Stimulated activated naive CD4-positive, alpha-beta T cell (primary cell): Measurements from ENCODE around the gene ARSB.

Experiments used
- DNase-seq, 6 experiments: peaks; one replicate each; lab custom pipeline; 2025; lab: John Stamatoyannopoulos, UW

The ARSB gene

DNA sequence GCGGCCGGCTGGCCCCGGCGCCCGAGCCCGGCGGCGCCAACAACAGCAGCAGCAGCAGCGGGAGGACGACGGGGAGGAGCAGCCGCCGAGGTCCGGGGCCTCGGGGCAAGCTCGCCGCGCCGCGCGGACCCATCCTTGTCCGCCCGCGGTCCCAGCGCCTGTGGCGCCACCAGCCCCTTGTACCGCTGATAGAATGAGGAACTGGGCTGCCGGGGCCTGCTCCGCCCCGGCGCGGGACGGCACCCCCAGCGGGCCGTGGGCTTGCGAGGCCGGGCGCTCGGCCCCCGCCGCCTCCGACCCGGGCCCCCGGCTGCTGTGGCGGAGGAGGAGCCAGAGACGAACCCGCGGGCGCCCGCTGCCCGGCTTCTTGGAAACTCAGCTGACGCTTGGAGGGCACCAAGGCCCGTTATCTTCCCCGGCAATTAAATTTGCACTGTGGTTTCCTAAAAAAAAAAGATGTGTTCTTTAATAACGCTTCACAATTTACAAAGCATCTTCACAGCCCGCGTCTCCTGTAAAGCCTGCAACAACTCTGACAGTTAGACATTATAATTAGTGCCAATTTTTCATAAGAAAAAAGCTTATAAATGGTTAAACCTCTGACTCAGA lies at the start of gene ARSB:
ARSB (minus strand) TSS at position 195 of the 609 bp plus-strand sequence; CDS start at position 133, 62 bp downstream.
- peak; percentile 18 to 63 (median 42) for DNase-seq

DNA sequence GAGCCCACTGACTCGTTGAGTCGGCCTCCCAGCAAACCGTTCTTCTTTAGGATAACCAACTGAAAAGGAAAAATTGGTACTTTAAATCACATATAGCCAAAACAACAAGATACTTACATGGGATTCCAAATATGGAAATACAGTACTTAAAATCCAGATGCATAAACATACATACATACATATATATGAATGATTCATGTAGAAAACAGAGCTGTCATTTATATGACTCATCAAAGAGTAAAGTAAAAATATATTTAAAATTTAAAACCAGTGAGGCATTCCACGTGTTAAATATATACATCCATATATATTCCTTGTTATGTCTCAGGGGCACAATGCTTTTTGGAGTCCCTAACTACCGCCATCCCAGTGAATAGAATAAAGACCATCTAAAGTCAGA lies 47.7 kb upstream of the ARSB start:
- DNase-seq, result no peak

DNA sequence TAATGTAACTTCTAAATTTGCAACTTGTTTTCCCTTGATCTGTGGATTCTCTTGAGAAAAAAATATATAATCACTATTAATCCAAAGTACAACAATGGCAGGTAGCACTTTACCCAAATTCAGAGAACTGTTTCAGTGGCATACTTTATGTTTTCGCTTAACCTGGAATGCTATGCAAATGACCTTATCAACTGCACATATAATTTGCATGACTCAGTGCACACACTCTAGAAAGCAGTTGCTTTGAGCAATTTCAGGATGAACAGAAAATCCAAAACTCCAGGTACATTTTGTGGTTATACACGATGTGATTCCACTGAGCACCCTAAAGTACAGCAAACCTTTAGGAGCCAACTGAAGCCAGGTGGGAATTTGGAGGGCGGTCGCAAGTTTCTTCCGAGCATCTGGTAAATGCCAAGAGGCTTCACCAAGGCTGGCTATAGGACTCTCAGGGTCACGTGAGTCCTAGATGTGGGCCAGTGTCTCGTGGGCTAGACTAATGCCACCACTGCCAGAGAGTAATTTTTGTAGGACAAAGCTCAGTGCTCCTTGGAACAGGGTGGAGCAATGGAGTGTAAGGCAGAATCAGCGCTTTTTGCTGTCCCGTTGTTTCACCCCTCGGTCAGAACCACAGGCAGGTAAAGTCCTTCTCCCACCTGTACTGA lies 47.1 kb upstream of the ARSB start:
- DNase-seq, result no peak

DNA sequence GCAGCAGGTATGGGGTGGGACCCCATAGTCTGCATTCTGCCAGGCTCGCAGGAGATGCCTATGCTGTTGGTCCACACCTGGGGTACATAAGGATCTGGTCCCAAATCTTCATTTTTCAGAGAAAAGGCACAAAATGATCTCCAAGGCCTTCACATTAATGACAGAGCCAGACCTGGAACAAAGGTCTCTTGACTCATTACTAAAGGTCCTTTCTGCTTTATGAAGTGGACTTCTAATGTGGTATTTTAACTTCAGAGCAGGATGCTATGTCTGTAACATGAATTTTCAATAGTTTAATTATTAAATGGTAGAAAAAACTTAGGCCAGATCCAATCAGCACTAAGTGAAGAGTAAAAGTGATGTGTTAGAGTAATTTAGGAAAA lies 46.4 kb upstream of the ARSB start:
- no peak for DNase-seq

DNA sequence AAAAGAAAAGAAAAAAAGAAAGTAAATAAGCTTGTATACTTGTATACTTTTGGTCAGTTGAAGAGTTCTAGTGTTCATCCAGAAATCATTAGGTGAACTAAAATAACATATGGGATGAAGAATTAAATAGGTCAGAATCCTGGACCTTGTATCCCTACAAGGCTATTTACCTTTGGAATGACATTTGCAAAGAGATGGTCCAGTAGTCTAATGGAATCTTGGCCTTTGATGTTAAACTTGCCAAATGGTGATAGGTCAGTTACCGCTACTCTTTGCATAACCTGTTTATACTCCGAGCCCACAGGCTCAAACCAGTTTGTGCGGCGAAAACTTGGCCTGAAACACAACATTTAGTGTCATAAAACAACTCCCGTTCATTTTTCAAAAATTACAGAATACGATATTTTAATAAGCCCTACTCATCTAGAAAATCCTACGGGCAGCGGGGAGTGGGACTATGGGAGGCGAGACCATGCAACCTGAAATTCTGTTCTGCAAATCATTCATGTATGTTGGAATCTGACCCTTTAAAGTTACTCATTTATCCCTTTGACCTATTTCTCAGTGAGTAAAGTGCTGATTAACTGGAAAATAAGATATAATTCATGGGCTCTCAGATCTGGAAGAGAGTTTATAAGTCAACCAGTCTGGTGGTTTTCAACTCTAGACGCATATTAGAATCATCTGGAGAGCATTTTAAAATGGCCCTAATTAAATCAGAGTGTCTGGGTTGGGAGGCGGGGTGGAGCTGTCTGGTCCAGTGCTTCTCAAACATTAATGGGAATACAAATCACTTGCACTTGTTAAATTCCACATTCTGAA lies 45.8 kb upstream of the ARSB start:
- no peak for DNase-seq

DNA sequence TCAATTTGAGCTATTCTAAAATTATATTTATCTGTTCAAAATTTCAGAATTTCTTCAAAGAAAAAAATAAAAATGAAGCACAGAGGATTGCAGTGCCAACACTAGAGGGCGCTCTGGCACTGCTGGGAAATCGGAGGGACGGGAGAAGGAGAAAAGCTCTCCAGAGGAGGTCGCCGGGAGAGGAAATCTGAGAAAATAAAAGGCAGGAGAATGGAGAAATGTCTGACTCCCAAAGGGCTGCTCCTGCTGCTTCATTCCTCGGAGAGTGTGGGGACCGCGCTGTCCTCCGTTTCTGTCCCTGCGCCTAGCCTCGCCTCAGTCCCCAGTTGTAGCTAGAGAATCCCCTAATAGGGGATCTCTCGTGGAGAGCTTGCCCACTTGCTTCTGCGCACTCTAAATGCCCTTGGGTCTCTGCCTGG lies 40.0 kb upstream of the ARSB start:
- DNase-seq, result peak in 5 of 6 experiments; percentile 1 to 40 (median 24)

DNA sequence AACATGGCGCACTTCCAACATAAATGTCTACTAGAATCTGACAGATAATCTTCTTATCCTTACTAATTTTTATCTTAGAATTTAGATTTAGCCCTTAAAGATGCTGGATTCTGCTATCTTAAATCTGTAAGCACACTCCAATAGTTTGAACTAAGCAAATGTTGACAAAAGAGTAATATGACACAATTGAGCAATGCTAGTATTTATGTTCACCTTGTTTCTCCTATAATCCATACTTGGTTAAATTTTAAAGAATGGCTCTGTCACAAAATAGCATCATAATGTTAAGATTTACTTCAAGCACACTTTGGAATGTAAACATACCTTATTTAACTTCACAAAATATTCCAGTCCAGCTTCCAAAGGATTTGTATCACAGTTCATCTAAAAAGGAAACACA lies 38.8 kb upstream of the ARSB start:
- no peak for DNase-seq

DNA sequence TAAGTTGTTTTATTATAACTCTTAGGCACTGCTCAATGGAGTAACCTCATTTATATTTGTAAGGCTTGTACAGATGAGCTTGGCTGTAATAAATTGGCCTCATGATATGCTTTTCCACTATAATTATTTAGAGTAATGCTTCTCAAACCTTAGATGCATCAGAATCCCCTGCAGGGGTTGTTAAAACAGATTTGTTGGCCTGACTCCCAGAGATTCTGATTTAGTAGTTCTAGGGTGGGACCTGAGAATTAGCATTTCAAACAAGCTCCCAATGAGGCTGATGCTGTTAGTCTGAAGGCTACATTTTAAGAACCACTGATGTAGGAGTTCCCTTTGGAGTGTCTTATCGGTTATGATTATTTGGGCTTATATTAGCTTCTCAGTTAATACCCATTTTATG lies 38.2 kb upstream of the ARSB start:
- no peak for DNase-seq

DNA sequence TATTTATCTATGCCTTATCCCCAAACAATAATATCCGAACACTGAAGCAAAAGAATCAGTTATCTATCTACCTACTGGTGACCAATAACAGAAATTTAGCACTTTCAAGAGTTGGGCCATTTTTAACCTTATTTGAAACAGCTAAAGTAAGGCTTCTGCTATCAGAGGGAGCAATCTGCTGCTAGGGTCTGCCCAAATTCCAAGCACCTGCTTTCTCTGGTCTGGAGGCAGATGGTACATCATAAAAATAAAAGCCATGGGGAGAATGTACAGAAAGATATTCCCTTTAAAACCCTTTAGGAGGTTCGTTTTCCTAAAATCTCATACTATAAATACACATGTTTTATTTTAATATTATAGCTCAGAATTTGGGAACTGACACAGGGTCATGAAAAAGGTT lies 37.7 kb upstream of the ARSB start:
- no peak for DNase-seq

DNA sequence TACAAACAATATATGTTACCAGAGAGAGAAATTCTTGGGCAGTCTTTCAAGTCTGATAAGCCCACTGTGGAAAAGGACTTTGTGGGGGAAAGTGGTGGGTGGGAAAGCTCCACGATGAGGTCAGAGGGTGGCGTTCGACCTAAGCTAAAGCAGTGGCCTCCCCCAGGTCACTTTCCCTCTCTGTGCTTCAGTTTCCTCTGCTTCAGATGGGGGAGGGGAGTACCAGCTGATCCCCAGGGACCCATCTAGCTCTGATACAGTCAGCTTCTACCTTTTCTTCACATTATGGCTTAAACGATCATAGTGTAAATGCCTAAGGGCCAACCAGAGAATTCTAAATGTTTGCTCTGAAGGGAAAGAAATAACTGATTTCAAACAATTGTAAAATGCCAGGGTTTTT lies 36.6 kb upstream of the ARSB start:
- DNase-seq, result no peak

DNA sequence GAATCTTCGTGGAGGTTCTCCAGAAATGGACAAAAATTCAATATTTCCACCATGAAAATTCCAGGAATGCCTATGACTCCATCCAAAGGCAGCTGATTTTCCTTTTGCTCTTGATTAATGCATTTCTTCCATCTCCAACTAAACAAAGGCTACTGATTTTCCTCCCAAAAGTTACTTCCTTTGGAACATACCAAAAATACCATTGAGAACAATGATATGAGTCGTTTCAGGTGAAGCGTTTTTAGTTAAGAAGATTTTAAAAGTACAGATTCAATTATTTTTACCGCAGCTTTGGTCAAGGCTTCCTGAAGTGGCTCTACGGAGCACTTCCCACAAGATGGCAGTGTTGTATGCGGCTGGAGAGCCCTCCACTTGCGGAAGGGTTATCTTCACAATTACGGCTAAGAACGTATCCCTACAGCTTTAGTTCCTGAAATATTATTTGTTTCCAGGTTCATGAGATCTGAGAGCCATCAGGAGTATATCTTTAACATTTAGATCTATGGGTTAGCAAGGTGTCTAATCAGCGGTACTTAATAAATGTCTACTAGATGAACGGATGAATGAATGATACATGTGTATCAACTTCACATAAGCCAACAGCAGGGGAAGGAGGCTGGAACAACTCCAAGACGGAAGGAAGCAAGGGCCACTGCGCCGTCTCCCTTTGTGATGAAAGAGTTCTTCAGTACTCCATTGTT lies 35.9 kb upstream of the ARSB start:
- DNase-seq, result peak in 4 of 6 experiments; percentile 1 to 16 (median 6)

DNA sequence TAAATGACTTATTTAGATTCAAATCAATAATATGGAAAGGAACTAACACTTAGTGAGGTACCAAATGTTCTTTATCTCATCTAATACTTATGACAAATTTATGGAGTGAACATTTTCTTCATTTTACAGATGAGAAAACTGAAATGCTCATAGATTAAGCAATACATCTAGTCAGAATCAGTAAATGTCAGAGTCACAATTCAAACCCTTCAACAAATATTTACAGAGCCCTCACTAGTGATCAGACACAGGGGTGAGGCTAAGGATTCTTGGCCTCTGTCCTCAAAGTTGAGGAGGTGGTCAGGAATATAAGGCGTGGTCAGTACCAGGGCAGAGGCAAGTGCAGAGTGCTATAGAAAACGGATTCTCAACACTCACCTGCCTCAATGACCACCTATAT lies 29.5 kb upstream of the ARSB start:
- no peak for DNase-seq

DNA sequence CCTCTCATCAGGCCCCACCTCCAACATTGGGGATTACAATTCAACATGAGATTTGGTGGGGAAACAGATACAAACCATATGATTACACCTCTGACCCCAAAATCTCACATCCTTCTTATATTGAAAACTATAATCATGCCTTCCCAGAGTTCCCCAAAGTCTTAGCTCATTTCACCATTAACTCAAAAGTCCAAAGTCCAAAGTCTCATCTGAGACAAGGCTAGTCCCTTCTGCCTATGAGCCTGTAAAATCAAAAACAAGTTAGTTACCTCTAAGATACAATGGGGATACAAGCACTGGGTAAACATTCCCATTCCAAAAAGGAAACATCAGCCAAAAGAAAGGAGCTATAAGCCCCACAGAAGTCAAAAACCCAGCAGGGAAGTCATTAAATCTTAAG lies 26.8 kb upstream of the ARSB start:
- DNase-seq, result no peak

DNA sequence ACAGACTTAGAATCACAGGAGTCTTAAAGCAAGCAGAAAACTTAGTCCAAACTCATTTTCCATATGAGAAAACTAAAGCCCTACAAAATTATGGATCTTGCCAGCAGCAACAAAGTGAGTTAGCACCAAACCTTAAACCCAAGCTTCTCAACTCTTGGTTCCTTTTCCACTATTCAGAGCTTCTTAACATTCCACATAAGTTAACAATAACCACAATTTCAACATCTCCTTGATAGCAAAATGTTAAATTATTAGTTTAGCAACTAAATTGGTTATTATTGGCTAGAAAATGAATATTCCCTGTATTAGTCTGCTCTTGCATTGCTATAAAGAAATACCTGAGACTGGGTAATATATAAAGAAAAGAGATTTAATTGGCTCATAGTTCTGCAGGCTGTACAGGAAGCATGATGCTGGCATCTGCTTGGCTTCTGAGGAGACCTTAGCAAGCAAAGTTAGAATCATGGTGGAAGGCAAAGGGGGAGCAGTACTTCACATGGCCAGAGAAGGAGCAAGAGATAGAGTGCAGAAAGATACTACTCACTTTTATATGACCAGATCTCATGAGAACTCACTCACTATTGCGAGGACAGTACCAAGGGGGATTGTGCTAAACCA lies 26.2 kb upstream of the ARSB start:
- no peak for DNase-seq

DNA sequence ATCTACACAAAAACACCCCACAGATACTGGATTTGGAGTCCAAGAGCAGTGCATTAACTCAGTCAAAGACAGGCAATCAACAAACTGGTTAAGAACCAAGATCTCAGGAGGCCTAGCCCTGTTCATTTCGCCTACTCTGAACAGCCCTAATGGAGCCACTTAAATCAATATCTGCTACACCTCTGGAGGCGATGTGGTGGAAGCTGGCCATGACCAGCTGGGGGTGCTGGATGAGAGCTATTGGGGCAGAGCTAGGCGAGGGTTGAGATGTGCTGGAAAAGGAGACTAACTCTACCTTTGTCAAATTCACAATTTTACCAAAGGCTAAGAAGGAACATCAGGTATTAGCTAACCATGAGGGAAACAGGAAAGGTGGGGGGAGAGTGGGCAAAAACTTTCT lies 23.3 kb upstream of the ARSB start:
- DNase-seq, result no peak

DNA sequence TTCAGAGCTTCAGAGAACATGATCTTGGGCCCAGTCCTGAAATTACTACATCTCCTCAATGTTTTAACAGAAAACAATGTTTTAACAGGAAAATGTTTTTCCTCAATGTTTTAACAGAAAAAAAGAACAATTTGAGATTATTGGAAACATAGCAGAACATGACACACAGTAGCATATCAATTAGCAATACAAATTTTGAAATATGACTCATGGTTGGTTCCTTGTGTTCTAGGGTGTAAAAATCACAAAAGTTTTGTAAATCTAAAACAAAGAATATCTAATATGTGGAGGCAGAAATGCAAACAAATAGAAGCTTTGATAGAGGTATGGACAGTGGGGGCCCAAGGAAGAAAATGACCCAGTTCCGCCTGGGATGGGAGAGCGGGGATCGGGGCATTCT lies 22.8 kb upstream of the ARSB start:
- no peak for DNase-seq

DNA sequence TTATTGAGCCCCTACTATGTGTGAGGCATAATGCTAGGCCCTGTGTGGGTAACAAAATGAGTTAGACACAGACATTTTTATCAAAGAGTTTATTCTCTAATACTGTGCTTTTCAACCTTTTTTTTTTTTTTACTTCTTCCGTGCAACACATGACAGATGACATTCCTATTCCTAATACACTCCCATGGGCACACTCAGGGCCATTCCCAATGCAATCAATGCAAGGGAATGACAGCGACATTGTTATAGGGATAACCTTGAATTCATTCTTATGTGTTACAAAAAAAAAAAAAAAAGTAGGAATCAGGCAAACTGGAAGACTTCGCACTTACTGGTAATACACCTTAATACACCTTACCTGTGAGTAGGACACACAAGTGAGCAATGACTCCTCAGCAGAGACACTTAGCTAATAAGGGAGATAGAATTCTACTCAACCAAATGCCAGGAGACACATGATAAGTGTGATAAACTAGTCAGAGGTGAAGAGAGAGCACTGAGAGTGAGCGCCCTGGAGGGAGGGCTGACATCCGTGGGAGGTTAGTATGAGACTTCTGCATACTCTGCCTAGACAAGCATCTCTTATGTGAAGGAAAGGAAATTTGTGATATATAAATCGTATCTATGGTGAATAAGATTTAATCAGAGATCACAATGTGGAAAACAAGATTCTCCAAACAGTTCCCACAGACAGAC lies 21.0 kb upstream of the ARSB start:
- no peak for DNase-seq

DNA sequence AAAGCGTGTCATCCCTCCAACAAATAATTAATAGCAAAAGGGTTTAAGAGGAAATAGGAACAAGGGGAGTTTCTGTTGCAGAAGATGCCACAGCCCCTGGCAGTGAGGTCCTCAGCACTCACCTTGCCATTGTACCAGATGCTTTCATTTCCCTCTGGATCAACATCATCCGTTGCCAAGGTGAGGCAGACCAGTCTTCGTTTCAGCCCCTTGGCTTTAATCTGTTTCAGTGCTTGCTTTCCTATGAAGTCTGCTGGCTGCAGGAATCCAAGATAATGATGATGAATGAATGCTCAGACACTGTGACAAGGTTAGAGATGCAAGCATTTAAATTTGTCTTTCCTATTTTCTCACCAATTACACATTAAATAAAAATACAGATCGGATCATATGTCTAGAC lies 20.0 kb upstream of the ARSB start:
- DNase-seq, result no peak

DNA sequence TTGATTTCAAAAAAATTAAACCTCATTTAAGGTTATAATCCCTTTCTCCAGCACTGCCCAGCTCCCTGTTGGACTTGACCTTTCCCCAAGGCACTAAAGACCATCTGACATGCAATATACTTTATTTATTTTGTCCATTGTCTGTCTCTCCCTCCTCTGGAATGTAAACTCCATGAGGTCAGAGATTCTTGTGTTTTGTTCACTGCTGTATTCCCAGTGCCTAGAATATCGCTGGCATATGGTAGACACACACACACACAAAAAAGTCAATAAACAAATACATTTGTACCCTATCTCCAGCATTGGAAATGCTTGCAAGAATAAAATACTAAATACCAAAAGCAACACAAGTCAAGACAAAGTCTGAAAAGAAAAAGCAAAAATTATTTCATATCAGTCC lies 17.3 kb upstream of the ARSB start:
- DNase-seq, result no peak

DNA sequence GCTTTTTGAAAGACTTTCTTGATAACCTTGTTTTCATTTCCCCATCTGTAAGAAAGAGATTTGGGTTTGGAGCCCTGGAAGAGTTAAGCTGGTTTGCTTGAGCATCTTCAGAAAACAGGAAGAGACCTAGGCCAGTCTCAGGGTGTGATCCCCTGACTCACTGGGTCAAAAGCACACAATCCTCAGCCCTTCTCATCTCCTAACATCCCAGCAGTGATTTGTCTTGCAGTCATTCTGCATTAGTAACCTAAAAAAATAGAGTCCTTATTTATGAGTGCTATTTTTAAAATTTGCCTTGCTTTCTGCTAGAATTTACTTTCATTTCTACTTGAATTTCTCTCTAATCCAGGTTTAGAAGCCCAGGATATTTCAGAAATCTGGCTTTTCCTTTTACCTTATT lies 16.4 kb upstream of the ARSB start:
- DNase-seq, result no peak

DNA sequence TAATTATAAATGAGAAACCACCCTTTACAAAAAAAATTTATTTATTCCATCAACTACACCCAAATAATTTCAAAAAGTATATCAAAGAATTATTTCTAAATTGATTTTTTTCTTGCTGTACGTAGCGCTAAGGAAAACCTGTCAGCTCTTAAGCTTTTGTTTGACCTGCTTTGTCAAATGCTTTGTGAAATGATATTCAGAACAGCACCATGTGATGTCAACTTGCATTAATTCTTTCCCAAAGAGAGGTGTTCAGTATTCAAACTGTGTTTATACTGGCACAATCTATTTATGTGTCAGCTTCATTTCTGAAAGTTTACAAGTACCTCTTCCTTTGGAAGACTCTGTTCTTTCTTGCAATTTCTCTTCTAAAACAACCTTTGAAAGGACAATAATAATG lies 12.0 kb upstream of the ARSB start:
- DNase-seq, result no peak
